ENCODE data around the gene SLC12A1. TPM values are rescaled to one million over a fixed set of nuclear protein-coding genes. Genes with fewer than 3 reads are reported as not detected.

The SLC12A1 gene
- total RNA-seq, 2 donors from 2014 or later = not detected

DNA sequence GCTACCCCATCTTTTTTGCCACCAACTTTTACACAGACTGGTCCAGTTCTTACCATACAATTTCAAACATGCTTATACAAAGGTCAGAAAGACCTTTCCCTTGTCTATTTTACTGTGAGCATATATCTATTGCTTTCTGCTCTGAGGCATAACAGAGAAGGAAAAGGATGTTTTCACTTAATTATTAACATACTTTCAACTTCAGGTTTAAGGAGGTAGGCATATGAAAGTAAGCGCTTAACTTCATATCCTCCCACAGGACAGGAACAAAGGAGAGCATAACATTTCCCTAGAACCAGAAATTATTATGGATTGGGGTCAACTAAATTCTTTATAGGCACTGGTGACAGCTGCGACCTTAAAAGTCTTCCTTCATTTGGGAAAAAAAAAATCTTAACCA lies 29.1 kb upstream of the SLC12A1 start:
- intact Hi-C loops (cut with DNase I) = no loop called here
- H3K9ac ChIP-seq (ENCODE audit: low read depth in 2 of 2, low read length in 2 of 2) = no peak overlapping the region
- no peaks in the 10 kb centered on the region for H3K9me3 ChIP-seq
- H3K4me1 ChIP-seq = no peaks in the 10 kb centered on the region
- peak overlapping the region; percentile 46 for H3K4me3 ChIP-seq
- no peaks in the 10 kb centered on the region for H3K36me3 ChIP-seq
- TF ChIP-seq, protein P1, sequence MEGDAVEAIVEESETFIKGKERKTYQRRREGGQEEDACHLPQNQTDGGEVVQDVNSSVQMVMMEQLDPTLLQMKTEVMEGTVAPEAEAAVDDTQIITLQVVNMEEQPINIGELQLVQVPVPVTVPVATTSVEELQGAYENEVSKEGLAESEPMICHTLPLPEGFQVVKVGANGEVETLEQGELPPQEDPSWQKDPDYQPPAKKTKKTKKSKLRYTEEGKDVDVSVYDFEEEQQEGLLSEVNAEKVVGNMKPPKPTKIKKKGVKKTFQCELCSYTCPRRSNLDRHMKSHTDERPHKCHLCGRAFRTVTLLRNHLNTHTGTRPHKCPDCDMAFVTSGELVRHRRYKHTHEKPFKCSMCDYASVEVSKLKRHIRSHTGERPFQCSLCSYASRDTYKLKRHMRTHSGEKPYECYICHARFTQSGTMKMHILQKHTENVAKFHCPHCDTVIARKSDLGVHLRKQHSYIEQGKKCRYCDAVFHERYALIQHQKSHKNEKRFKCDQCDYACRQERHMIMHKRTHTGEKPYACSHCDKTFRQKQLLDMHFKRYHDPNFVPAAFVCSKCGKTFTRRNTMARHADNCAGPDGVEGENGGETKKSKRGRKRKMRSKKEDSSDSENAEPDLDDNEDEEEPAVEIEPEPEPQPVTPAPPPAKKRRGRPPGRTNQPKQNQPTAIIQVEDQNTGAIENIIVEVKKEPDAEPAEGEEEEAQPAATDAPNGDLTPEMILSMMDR (IDR thresholded peaks at IDR 0.05) = no peak
- no peaks in the 10 kb centered on the region for H3K27me3 ChIP-seq
- DNase-seq = no peak
- H3K27ac ChIP-seq = no peak overlapping the region

DNA sequence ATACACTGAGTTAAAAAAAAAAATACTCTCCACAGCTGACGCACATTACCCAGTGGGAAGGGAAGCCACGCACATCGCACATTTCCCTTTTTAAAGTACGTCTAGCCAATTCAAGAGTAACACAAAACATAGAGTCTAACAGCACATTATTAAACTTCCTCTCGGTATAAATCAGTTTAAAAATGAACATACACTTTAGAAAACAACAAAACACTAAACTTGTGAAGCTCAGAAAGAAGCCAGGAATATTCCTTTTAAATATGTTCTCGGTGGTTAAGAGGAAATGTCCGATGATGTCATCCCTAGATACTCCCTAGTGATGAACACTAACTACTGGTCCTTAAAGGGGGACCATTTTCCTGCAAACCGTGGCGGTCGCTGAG lies 28.7 kb upstream of the SLC12A1 start:
- Histone ChIP-seq H3K9me3 (no peaks in the 10 kb centered on the region), H3K36me3 (no peaks in the 10 kb centered on the region), H3K27ac (peak overlapping the region; percentile 3), H3K9ac (ENCODE audit: low read depth in 2 of 2, low read length in 2 of 2) (peak overlapping the region in 1 of 2 donors; percentile 26), H3K4me1 (no peaks in the 10 kb centered on the region), H3K27me3 (no peaks in the 10 kb centered on the region), H3K4me3 (peak overlapping the region; percentile 46)
- intact Hi-C loops (cut with DNase I) = no loop called here
- DNase-seq = no peak
- TF ChIP-seq, protein P1 (IDR thresholded peaks at IDR 0.05) = no peak

DNA sequence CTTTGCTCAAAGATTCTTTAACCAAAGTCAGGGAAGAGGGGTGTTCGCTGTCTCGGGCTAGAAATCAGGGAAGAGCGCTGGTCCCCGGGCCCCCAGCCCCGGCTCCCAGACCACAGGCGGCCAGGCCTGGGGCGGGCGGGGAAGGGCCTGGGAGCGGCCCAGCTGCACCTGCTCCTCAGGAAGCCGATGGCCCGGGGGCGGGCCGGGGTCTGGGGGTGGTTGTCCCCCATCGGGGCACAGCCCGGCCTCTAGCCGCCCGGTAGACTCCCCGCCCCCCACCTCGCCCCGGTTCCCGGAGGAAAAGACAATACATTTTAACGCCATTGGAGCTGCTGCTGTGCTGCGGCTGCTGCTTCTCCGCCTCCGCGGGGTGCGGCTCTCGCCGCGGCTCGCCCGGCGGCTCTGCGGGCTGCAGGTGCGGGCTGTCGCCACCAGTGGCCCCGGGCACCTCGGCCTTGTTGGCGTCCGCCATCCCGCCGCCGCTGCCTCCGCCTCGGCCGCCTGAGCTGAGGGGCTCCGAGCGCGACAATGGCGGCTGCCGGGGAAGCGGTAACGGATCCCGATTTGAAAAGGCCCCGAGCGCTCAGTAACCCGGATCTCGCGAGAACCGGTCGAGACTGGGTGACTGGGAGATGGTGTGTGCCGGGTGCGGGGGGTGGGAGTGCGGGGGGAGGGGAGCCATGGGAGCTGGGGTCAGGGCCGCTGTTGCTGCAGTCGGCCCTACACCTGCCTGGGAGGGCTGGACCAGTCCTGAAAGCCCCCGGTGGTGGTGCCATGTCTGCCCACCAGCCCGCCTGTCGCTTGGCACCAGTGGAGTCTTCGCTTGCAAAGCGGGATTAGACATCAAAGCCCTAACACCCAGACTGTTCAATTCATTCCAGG lies 28.1 kb upstream of the SLC12A1 start, which contains the start of gene MYEF2:
MYEF2 (minus strand) TSS at position 530 of the 882 bp plus-strand sequence; CDS start at position 472, 58 bp downstream.
- Histone ChIP-seq H3K27ac (peak within 1 kb of the TSS; percentile 3), H3K27me3 (no peaks in the 10 kb centered on the region), H3K4me3 (peak within 1 kb of the TSS; percentile 46), H3K4me1 (no peaks in the 10 kb centered on the region), H3K36me3 (no peaks in the 10 kb centered on the region), H3K9ac (ENCODE audit: low read depth in 2 of 2, low read length in 2 of 2) (peak within 1 kb of the TSS; percentile 26 to 74), H3K9me3 (no peaks in the 10 kb centered on the region)
- intact Hi-C loops (cut with DNase I) = no loop called here
- TF ChIP-seq, protein P1 (IDR thresholded peaks at IDR 0.05) = no peak
- DNase-seq = peak; percentile 65

DNA sequence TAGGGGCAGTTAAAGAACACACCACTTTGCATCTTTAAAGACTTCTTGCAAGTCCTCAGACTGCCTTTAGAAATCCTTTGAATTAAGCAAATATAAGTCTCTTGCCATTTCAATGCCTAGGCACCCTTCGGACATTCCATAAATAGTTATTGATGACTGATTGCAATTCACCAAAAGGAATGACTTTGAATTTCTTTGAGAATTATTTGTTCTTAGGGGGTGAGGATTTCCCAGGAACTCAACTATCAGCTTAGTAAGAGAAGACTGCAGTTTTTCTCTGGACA lies 27.5 kb upstream of the SLC12A1 start:
- TF ChIP-seq, protein P1 (IDR thresholded peaks at IDR 0.05) = no peak
- Histone ChIP-seq H3K9ac (ENCODE audit: low read depth in 2 of 2, low read length in 2 of 2) (no peak overlapping the region), H3K4me1 (no peaks in the 10 kb centered on the region), H3K27ac (no peak overlapping the region), H3K9me3 (no peaks in the 10 kb centered on the region), H3K36me3 (no peaks in the 10 kb centered on the region), H3K4me3 (peak overlapping the region; percentile 46), H3K27me3 (no peaks in the 10 kb centered on the region)
- no peak for DNase-seq
- intact Hi-C loops (cut with DNase I) = no loop called here

DNA sequence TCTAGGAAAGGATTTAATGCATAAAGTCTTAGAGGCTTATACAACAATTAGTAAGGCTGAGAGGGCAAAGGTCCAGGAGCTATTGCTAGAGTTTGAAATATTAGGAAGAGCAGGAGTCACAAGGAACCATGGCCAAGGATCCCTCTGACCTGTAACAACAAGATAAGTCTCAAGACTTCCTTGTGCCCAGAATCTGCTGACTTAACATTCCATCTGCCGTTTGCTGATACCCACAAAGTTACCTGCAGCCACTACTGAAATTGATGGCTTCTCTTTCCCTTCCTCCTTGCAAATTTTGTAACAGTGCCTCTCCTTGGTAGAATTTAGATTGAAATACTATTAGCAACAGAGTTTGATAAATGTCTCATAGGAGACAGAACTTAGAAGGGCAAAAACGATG lies 23.4 kb upstream of the SLC12A1 start:
- H3K27ac ChIP-seq = no peak overlapping the region
- H3K9ac ChIP-seq (ENCODE audit: low read depth in 2 of 2, low read length in 2 of 2) = no peak overlapping the region
- H3K4me3 ChIP-seq = no peak overlapping the region
- no peak for DNase-seq
- no peaks in the 10 kb centered on the region for H3K27me3 ChIP-seq
- H3K9me3 ChIP-seq = no peaks in the 10 kb centered on the region
- H3K36me3 ChIP-seq = no peaks in the 10 kb centered on the region
- TF ChIP-seq, protein P1 (IDR thresholded peaks at IDR 0.05) = no peak
- no peaks in the 10 kb centered on the region for H3K4me1 ChIP-seq
- intact Hi-C loops (cut with DNase I) = no loop called here

Data from colonic mucosa (tissue), 4 donors.